Activated naive CD4-positive, alpha-beta T cell treated with anti-CD3 and anti-CD28 coated beads for 36 hours (primary cell): ENCODE measurements around the gene CHL1. TPM values are rescaled to one million over a fixed set of nuclear protein-coding genes. Genes with fewer than 3 reads are reported as not detected.
"Not testable (repeated sequence)": the region's sequence is repeated elsewhere in the genome, so short reads cannot be mapped to it uniquely, and the experiment has no call there.

Source experiments
- CTCF ChIA-PET: fragments of 350-600 bp; sonication (Branson Sonifier 250); formaldehyde crosslinking; loops from one replicate; lab custom pipeline; 2021; ENCODE audit warnings: antibody characterized with exemption; lab: Charles Lee
- DNase-seq: peaks from one replicate; pipeline ENCODE4 v3.0.0-alpha.2; 2020
- H3K27ac Mint-ChIP-seq: one replicate; pipeline ENCODE4 v1.8.0; 2021; ENCODE audit warnings: mild to moderate bottlenecking, mixed read lengths
- H3K27me3 Mint-ChIP-seq: one replicate; pipeline ENCODE4 v1.8.0; 2021; ENCODE audit warnings: low read depth, mixed read lengths
- H3K36me3 Mint-ChIP-seq: one replicate; pipeline ENCODE4 v1.8.0; 2021; ENCODE audit warnings: low read depth, mixed read lengths
- H3K4me1 Mint-ChIP-seq: one replicate; pipeline ENCODE4 v1.8.0; 2021; ENCODE audit warnings: low read depth, mixed read lengths
- H3K4me3 Mint-ChIP-seq: one replicate; pipeline ENCODE4 v1.8.0; 2021; ENCODE audit warnings: mild to moderate bottlenecking, moderate library complexity, mixed read lengths
- H3K9me3 Mint-ChIP-seq: one replicate; pipeline ENCODE4 v1.8.0; 2021; ENCODE audit warnings: mixed read lengths
- intact Hi-C: fragments of 100-400 bp; cut with micrococcal nuclease; formaldehyde crosslinking; loops from one replicate; pipeline ENCODE4 v1.15.1; 2023
- total RNA-seq, 2 experiments: library from RNA; stranded (reverse); gene quantifications; one replicate each; pipeline ENCODE4 v1.2.3, GENCODE V29; 2021

The CHL1 gene
- total RNA-seq, 2 experiments from 2014 or later: not detected

DNA sequence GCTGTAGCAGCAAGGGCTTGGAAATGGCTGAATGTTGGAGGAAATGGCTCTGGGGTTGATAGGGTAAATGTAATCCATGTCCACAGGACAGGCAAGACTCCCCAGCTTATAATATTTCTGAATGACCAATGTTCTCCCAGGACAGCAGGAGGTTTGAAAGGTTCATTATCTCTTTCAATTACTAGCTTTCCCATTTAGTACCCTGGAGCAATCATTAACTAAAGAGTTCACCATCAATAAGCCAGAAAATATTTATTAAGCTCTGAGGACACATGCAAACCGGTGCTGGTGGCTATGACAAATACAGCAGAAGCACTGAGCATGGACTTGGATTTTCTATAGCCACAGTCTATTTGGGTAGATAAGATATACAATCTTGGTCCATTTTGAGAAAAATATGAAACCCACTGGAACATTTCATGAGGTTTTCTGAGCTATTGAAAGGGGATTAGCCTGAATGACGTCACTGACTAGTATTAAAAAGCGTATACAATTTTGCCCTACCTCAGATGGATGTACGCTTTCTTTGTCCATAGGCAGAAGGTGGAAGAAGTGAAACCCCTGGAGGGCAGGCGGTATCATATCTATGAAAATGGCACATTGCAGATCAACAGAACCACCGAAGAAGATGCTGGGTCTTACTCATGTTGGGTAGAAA lies 166.2 kb downstream of the CHL1 start:
- Mint-ChIP-seq H3K36me3 (no peaks in the 10 kb centered on the region), H3K4me1 (no peaks in the 10 kb centered on the region), H3K27me3 (no peaks in the 10 kb centered on the region), H3K9me3 (peaks cover 9% of the 10 kb centered on the region), H3K27ac (no peak overlapping the region), H3K4me3 (no peak overlapping the region)
- DNase-seq: no peak
- CTCF ChIA-PET: interaction anchor here (1.4 kb wide), 1 partner anchor 11 kb away, joined by 3 read pairs; no protein-coding TSS in a partner anchor
- intact Hi-C loops: no loop called here

DNA sequence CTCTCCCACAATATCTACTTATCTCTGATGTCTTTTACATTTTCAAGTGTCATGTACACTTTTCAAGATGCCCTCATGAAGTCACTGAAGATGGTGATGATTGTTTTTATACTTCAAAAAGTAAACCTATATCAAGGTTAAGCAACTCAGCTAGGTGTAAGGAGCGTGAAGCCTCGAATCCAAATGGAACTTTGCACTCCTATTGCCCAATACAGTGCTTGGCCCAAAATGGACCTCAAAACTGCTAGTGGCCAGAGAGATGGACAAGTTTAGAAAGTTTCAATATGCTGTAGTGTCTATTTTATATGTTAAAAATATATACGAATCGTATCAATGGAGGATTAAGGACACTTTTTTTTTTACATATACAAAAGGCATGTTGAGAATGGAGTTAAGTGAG lies 167.7 kb downstream of the CHL1 start:
- Mint-ChIP-seq H3K4me3 (no peak overlapping the region), H3K27me3 (no peaks in the 10 kb centered on the region), H3K27ac (no peak overlapping the region), H3K36me3 (no peaks in the 10 kb centered on the region), H3K9me3 (peaks cover 17% of the 10 kb centered on the region), H3K4me1 (no peaks in the 10 kb centered on the region)
- CTCF ChIA-PET: no interaction called here
- intact Hi-C loops: no loop called here
- no peak for DNase-seq

DNA sequence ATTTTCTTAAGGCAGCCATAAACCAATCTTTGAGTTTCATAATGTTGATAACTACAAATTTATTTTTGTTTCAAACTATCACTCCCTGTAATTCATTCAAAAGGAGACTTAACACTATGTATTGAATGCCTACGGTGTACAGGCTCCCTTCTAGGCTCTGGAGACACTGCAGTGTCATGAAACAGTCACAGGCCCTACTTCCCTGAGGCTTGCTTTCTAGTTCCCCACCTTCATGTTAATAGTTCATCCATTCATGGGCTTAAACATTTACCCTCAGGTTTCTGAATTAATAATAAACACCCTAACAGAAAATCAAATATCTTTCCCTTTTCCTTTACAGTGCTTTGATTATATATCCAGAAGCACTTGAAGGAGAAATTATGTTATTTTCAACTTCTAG lies 168.7 kb downstream of the CHL1 start:
- Mint-ChIP-seq H3K27me3 (no peaks in the 10 kb centered on the region), H3K9me3 (peaks cover 18% of the 10 kb centered on the region), H3K4me1 (no peaks in the 10 kb centered on the region), H3K27ac (no peak overlapping the region), H3K4me3 (no peak overlapping the region), H3K36me3 (no peaks in the 10 kb centered on the region)
- CTCF ChIA-PET: no interaction called here
- intact Hi-C loops: no loop called here
- no peak for DNase-seq

DNA sequence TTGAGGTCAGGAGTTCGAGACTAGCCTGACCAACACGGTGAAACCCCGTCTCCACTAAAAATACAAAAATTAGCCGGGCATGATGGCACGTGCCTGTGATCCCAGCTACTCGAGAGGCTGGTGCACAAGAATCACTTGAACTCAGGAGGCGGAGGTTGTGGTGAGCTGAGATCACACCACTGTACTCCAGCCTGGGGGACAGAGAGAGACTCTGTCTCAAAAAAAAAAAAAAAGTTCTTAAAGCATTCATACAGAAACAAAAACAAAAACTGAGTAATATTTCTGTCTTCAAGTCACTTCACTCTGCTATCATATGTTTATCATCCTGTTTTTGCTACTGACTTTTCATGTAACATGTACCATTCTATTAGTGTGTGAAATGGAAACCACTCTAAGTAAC lies 169.7 kb downstream of the CHL1 start:
- H3K36me3 Mint-ChIP-seq: not testable (repeated sequence)

DNA sequence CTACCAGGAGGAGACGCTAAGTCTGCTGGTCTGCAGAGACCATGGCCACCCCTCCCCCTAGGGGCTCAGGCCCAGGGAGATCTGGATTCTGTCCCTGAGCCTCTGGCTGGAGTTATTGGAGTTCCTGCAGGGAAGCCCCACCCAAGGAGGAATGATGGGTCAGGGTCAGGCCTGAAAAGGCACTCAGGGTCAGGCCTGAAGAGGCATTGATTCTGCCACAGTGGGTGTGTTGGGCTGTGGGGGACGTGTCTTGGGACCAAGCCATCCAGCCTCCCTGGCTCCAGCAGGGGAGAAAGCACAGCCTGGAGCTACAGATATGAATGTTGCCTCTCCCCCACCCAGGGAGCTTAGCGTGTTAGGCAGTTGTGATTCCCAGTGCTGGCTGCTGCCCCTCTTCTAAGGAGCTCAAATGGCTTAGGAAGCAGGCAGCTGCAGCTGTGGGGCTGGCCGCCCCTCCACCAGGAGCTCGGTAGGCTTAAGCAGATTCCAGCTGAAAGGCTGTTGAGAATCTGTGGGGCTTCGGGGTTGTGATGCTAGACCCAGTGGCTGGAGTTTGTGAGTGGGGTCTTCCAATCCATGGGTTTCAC lies 176.7 kb downstream of the CHL1 start:
- no peaks in the 10 kb centered on the region for H3K27me3 Mint-ChIP-seq
- no peaks in the 10 kb centered on the region for H3K4me1 Mint-ChIP-seq
- no peak overlapping the region for H3K4me3 Mint-ChIP-seq
- DNase-seq: no peak
- H3K27ac Mint-ChIP-seq: no peak overlapping the region
- intact Hi-C loops: no loop called here
- H3K36me3 Mint-ChIP-seq: no peaks in the 10 kb centered on the region
- CTCF ChIA-PET: no interaction called here
- peaks cover 14% of the 10 kb centered on the region for H3K9me3 Mint-ChIP-seq

More for the DNA sequence above, 169.7 kb downstream of the CHL1 start:
- H3K4me1 Mint-ChIP-seq, DNase-seq, intact Hi-C loops, H3K4me3 Mint-ChIP-seq, H3K27ac Mint-ChIP-seq, H3K27me3 Mint-ChIP-seq, CTCF ChIA-PET: not testable (repeated sequence)
- H3K9me3 Mint-ChIP-seq: peaks cover 23% of the 10 kb centered on the region

DNA sequence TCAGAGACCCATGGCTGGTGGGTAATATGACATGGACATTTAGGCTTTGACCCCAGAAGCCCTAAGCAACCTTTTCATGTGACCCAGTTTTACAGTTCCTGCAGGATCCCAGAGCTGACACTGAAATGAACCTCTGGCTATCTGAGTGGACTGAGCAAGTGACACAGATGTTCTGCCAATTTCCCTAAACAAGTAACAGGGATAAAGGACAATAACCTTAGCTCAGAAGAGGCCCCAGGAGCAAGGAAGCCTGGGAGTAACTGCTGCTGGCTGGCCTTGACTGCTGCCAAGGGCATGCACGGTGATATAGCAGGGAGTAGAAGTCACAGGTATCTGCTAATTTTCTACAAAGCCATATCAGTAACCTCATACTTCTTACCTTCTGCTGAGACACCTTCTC lies 177.9 kb downstream of the CHL1 start:
- intact Hi-C loops: no loop called here
- Mint-ChIP-seq H3K4me3 (no peak overlapping the region), H3K27ac (no peak overlapping the region), H3K4me1 (no peaks in the 10 kb centered on the region), H3K36me3 (no peaks in the 10 kb centered on the region), H3K9me3 (peaks cover 8% of the 10 kb centered on the region), H3K27me3 (no peaks in the 10 kb centered on the region)
- CTCF ChIA-PET: no interaction called here
- DNase-seq: no peak

DNA sequence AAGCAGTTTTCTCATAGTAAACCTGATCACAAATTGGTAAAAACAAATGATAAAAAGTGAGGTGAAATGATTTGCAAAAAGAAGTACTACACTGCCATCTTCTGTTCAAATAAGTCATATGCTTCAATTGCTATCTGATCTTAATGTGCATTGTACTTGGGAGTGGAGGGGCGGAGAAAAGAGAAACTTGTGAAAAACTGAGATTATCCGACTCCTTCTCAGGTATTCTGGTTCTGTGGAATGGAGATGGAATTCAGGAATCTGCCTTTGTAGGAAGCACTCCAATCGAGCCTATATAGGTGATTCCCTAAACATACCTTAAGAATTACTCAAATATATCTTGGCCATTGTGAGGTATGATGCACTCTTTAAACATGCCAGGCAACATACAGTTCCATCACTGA lies 180.6 kb downstream of the CHL1 start:
- CTCF ChIA-PET: no interaction called here
- no peaks in the 10 kb centered on the region for H3K27me3 Mint-ChIP-seq
- H3K36me3 Mint-ChIP-seq: no peaks in the 10 kb centered on the region
- H3K4me1 Mint-ChIP-seq: no peaks in the 10 kb centered on the region
- no peak overlapping the region for H3K4me3 Mint-ChIP-seq
- intact Hi-C loops: loop anchor here (1.0 kb wide), 1 partner anchor 334 kb away; no protein-coding TSS in a partner anchor
- H3K27ac Mint-ChIP-seq: no peak overlapping the region
- peaks cover 1% of the 10 kb centered on the region for H3K9me3 Mint-ChIP-seq
- DNase-seq: no peak

DNA sequence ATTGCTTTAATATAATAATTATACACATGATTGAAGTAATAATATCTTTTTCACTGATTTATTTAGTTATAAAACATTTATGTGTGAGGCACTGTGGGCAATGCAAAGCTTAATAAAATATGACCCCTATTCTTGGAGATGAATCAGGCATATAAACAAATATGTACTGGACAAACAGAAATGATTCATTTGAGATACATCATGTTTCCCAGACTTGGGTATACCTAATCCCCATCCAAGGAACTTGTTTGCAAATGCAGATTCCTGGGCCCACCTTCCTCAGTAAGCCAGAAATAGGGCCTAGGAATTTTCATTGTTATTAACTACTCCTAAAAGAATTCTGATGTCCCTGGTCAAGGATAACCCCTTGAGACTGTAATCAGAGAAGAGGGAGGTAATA lies 184.2 kb downstream of the CHL1 start:
- intact Hi-C loops: no loop called here
- peaks cover 2% of the 10 kb centered on the region for H3K27me3 Mint-ChIP-seq
- H3K4me1 Mint-ChIP-seq: no peaks in the 10 kb centered on the region
- H3K27ac Mint-ChIP-seq: no peak overlapping the region
- no peaks in the 10 kb centered on the region for H3K9me3 Mint-ChIP-seq
- DNase-seq: no peak
- H3K4me3 Mint-ChIP-seq: no peak overlapping the region
- CTCF ChIA-PET: no interaction called here
- no peaks in the 10 kb centered on the region for H3K36me3 Mint-ChIP-seq

DNA sequence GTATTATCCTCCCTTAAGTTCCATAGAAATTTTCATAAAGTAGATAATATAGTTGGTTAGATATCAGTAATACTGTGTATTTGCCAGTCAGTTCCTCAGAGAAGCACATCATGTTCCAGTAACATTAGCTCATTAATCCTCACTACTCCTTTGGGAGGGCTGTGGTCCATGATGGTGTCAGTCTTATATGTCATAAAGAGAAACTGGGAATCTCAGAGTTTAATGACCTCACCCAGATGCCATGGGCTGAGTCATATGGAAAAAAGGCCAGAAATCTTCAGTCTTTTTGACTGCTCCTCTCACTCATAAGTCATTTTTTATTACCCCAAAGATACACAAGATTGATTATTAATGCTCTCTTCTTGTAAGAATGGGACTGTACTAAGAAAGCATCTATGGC lies 188.6 kb downstream of the CHL1 start:
- Mint-ChIP-seq H3K9me3 (no peaks in the 10 kb centered on the region), H3K27me3 (peaks cover 2% of the 10 kb centered on the region), H3K4me1 (no peaks in the 10 kb centered on the region), H3K27ac (no peak overlapping the region), H3K36me3 (no peaks in the 10 kb centered on the region), H3K4me3 (no peak overlapping the region)
- CTCF ChIA-PET: no interaction called here
- DNase-seq: no peak
- intact Hi-C loops: no loop called here

DNA sequence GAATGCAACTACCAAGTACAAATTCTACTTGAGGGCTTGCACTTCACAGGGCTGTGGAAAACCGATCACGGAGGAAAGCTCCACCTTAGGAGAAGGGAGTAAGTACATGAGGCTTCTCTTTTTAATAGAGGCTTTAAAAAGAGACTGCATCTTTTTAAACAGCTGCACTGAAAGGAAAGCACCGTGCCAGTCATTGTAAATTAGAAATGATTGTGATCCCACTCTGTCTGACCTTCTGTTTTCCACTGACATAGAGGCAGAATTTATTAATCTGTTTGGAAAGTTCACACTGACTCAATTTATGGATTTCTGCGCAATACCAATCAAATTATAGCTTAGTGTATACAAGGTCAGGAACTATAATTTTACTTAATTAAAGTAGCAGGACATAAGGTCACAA lies 198.2 kb downstream of the CHL1 start:
- H3K36me3 Mint-ChIP-seq: no peaks in the 10 kb centered on the region
- CTCF ChIA-PET: no interaction called here
- no peaks in the 10 kb centered on the region for H3K4me1 Mint-ChIP-seq
- no peaks in the 10 kb centered on the region for H3K27me3 Mint-ChIP-seq
- no peaks in the 10 kb centered on the region for H3K9me3 Mint-ChIP-seq
- intact Hi-C loops: no loop called here
- no peak for DNase-seq
- H3K4me3 Mint-ChIP-seq: no peak overlapping the region
- no peak overlapping the region for H3K27ac Mint-ChIP-seq

DNA sequence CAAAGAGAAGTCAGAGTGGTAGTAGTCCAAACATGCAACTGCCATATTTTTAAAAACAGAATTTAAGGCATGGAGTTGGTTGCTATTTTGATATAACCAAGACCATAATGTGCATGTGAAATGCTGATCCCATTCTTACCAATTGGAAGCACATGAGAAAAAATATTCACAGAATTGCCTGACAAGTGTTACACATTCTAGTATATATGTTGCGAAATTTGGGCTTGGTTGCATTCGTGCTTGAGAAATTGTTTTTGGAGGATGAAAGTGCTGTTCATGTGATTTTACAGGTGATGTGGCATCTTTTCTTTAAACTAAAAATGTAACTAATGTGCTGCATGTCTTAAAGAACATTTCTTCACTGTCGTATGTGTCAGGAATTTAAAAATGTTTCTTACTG lies 199.7 kb downstream of the CHL1 start:
- Mint-ChIP-seq H3K27me3 (no peaks in the 10 kb centered on the region), H3K27ac (no peak overlapping the region), H3K4me3 (no peak overlapping the region), H3K9me3 (no peaks in the 10 kb centered on the region), H3K36me3 (no peaks in the 10 kb centered on the region), H3K4me1 (no peaks in the 10 kb centered on the region)
- CTCF ChIA-PET: no interaction called here
- intact Hi-C loops: no loop called here
- no peak for DNase-seq

DNA sequence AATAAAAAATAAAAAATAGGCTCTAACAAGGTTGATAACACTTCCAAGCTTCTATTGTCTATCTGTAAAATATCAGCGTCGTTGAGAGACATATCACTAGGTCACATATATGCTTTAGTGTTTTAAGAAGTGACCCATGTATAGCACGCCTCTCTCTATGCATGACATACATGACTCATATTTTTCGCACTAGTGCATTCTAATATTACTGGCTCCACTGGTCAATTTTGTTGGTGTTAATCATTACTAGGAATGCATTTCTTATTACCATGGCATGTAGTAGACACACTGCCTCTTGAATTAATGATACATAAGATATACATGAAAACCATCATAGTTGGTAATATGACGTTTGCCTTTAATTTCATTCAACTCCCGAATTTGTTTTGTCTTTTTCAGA lies 203.1 kb downstream of the CHL1 start:
- H3K4me3 Mint-ChIP-seq: no peak overlapping the region
- no peaks in the 10 kb centered on the region for H3K36me3 Mint-ChIP-seq
- H3K9me3 Mint-ChIP-seq: no peaks in the 10 kb centered on the region
- intact Hi-C loops: no loop called here
- no peaks in the 10 kb centered on the region for H3K4me1 Mint-ChIP-seq
- H3K27me3 Mint-ChIP-seq: no peaks in the 10 kb centered on the region
- CTCF ChIA-PET: no interaction called here
- no peak overlapping the region for H3K27ac Mint-ChIP-seq
- no peak for DNase-seq

DNA sequence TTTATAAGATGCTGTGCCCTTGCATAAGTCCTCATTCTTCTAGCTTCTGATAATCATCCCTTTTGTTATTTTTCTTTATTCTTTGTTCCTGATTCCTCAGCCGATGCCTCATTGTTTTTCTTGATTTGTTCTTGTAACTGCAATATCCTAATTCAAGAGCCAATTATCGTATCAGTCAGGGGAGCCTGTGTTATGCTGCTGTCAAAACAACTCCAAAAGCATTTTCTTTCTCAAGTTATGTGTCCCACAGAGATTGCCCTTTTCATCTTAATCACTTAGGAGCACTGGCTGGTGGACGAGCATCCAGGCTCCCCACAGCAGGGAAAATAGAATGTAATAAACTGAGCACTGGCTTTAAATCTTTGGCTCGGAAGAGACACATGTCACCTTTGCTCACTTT lies 207.3 kb downstream of the CHL1 start:
- Mint-ChIP-seq H3K36me3 (no peaks in the 10 kb centered on the region), H3K4me1 (no peaks in the 10 kb centered on the region), H3K9me3 (no peaks in the 10 kb centered on the region), H3K27ac (no peak overlapping the region), H3K4me3 (no peak overlapping the region), H3K27me3 (no peaks in the 10 kb centered on the region)
- intact Hi-C loops: no loop called here
- CTCF ChIA-PET: no interaction called here
- no peak for DNase-seq
